Measurements from ENCODE around the gene POLG.

DNA sequence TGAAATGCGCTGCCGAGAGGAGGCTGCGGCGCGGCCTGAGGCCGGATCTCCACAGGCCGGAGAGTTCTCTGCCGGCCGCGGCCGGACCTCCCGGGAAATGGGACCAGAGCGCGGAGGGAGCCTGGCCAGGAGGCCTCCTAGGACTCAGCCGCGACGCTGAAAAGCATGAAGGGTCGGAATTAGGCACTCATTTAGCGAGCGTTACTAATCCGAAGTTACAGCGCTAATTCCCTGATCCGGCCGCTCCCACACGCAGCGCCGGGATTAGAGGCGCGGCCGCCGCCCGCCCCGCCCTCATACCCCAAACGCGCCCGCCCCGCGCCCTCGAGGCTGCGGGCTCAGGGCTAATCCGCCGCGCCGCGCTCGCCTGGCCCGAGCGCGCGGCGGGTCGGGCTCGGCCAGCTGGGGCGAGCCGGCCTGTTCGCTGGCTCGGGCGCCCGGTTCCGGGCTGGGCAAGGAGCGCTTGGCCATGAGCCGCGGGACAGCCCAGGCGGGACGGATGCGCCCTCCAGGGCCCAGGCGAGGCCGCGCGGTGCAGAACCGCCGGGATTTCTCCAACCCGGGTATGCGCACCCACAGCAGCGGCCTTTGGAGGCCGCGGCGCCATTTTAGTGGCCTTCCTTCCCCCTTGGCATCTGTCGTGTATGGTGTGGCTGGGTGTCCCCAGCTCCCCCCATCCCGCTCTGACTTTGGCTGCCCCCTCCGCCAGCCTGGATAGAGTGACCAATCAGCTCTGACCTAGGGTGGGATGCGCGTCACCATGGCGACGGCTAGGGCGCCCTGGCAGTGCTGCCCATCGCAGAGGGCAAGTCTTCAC is 36.8 kb upstream of the POLG start:
- TF ChIP-seq POLR2A (IDR thresholded peaks at IDR 0.05): no peak
- TF ChIP-seq, protein P1, sequence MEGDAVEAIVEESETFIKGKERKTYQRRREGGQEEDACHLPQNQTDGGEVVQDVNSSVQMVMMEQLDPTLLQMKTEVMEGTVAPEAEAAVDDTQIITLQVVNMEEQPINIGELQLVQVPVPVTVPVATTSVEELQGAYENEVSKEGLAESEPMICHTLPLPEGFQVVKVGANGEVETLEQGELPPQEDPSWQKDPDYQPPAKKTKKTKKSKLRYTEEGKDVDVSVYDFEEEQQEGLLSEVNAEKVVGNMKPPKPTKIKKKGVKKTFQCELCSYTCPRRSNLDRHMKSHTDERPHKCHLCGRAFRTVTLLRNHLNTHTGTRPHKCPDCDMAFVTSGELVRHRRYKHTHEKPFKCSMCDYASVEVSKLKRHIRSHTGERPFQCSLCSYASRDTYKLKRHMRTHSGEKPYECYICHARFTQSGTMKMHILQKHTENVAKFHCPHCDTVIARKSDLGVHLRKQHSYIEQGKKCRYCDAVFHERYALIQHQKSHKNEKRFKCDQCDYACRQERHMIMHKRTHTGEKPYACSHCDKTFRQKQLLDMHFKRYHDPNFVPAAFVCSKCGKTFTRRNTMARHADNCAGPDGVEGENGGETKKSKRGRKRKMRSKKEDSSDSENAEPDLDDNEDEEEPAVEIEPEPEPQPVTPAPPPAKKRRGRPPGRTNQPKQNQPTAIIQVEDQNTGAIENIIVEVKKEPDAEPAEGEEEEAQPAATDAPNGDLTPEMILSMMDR (IDR thresholded peaks at IDR 0.05): no peak
